GM23338 (cell line): ENCODE data around the gene CPLX4.

Experiments used
- CREB1 ChIP-seq: fragments of 250-450 bp; sonication (Bioruptor Pico); IDR thresholded peaks from 2 replicates; pipeline ENCODE4 v1.5.0; 2020; ENCODE audit warnings: low read depth, mild to moderate bottlenecking, moderate library complexity
- EZH2 ChIP-seq: fragments of 200-600 bp; sonication (generic); IDR thresholded peaks from one replicate; pipeline ENCODE4 v1.8.0; 2017; ENCODE audit warnings: antibody characterized with exemption, mild to moderate bottlenecking, low read depth; ENCODE audit not compliant: unreplicated experiment
- EZH2phosphoT487 ChIP-seq: fragments of 200-600 bp; sonication (generic); IDR thresholded peaks from one replicate; pipeline ENCODE4 v1.8.1; 2018; ENCODE audit warnings: antibody characterized with exemption; ENCODE audit not compliant: unreplicated experiment
- JUNB ChIP-seq: IDR thresholded peaks from one replicate; pipeline ENCODE4 v1.6.1; 2016; ENCODE audit warnings: antibody characterized with exemption; ENCODE audit not compliant: unreplicated experiment
- NANOG ChIP-seq: IDR thresholded peaks from 2 replicates; pipeline ENCODE4 v1.6.1; 2016; ENCODE audit warnings: antibody characterized with exemption, borderline replicate concordance
- POLR2AphosphoS5 ChIP-seq: IDR thresholded peaks from 2 replicates; pipeline ENCODE4 v1.6.1; 2016; ENCODE audit warnings: antibody characterized with exemption, low read depth
- STAT1 ChIP-seq: IDR thresholded peaks from one replicate; pipeline ENCODE4 v1.6.1; 2016; ENCODE audit warnings: antibody characterized with exemption; ENCODE audit not compliant: unreplicated experiment
- ZNF114 ChIP-seq: fragments of 250-450 bp; sonication (Bioruptor Pico); IDR thresholded peaks from 2 replicates; pipeline ENCODE4 v1.5.0; 2020; ENCODE audit warnings: mild to moderate bottlenecking, moderate library complexity
- ZNF331 ChIP-seq: fragments of 250-450 bp; sonication (Bioruptor Pico); IDR thresholded peaks from 2 replicates; pipeline ENCODE4 v1.5.0; 2020; ENCODE audit warnings: low read depth, mild to moderate bottlenecking, moderate library complexity
- TF ChIP-seq, protein P1 (sequence below), 2 experiments: fragments of 200-600 bp in 1 of 2; sonication (generic) in 1 of 2; conservative IDR thresholded peaks; 2 replicates each; pipeline versions ENCODE4 v1.5.1 to v1.6.1; 2016 to 2017; ENCODE audit warnings: antibody characterized with exemption in 2 of 2, low read depth in 2 of 2, mild to moderate bottlenecking in 2 of 2, moderate library complexity in 1 of 2
- TF ChIP-seq, protein P2 (sequence below): IDR thresholded peaks from one replicate; pipeline ENCODE4 v1.6.1; 2018; ENCODE audit warnings: antibody characterized with exemption; ENCODE audit not compliant: unreplicated experiment
- TF ChIP-seq, protein P3 (sequence below): IDR thresholded peaks from 2 replicates; pipeline ENCODE4 v1.6.1; 2016; ENCODE audit warnings: antibody characterized with exemption
- TF ChIP-seq, protein P4 (sequence below): fragments of 250-450 bp; sonication (Bioruptor Pico); IDR thresholded peaks from 2 replicates; pipeline ENCODE4 v1.5.0; 2020; ENCODE audit warnings: mild to moderate bottlenecking, moderate library complexity

DNA sequence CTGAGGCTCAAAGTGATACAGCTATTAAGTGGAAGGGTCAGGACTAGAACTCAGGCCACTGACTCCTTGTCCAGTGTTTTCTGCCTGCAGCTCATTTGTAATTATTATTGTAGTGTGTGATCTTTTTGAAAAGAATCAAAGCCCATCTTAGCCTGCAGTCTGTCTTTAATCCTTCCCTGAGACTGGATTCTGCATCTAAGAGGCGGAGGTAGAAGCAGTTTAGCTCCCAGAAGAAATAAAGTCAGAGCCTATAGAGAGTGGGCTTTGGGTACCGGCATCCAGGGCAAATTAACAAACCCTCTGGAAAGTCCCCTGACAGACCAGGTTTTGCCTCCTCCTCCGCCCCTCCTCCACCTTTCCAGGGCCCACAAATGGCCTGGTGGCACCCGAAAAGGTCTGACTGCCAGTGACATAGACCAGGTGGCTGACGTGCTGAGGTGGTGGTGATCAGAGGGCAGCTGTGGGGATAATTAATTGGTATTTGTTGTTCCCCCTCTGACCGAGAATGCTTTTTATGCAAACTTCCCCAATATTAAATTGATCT, 43.0 kb downstream of the CPLX4 start:
- no peak for TF ChIP-seq POLR2AphosphoS5
- TF ChIP-seq, protein P1, sequence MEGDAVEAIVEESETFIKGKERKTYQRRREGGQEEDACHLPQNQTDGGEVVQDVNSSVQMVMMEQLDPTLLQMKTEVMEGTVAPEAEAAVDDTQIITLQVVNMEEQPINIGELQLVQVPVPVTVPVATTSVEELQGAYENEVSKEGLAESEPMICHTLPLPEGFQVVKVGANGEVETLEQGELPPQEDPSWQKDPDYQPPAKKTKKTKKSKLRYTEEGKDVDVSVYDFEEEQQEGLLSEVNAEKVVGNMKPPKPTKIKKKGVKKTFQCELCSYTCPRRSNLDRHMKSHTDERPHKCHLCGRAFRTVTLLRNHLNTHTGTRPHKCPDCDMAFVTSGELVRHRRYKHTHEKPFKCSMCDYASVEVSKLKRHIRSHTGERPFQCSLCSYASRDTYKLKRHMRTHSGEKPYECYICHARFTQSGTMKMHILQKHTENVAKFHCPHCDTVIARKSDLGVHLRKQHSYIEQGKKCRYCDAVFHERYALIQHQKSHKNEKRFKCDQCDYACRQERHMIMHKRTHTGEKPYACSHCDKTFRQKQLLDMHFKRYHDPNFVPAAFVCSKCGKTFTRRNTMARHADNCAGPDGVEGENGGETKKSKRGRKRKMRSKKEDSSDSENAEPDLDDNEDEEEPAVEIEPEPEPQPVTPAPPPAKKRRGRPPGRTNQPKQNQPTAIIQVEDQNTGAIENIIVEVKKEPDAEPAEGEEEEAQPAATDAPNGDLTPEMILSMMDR (conservative IDR thresholded peaks at IDR 0.05; ENCODE audit: low read depth in 2 of 2), result no peak
- TF ChIP-seq EZH2, result no peak
- no peak for TF ChIP-seq NANOG
- no peak for TF ChIP-seq CREB1
- TF ChIP-seq, protein P2, sequence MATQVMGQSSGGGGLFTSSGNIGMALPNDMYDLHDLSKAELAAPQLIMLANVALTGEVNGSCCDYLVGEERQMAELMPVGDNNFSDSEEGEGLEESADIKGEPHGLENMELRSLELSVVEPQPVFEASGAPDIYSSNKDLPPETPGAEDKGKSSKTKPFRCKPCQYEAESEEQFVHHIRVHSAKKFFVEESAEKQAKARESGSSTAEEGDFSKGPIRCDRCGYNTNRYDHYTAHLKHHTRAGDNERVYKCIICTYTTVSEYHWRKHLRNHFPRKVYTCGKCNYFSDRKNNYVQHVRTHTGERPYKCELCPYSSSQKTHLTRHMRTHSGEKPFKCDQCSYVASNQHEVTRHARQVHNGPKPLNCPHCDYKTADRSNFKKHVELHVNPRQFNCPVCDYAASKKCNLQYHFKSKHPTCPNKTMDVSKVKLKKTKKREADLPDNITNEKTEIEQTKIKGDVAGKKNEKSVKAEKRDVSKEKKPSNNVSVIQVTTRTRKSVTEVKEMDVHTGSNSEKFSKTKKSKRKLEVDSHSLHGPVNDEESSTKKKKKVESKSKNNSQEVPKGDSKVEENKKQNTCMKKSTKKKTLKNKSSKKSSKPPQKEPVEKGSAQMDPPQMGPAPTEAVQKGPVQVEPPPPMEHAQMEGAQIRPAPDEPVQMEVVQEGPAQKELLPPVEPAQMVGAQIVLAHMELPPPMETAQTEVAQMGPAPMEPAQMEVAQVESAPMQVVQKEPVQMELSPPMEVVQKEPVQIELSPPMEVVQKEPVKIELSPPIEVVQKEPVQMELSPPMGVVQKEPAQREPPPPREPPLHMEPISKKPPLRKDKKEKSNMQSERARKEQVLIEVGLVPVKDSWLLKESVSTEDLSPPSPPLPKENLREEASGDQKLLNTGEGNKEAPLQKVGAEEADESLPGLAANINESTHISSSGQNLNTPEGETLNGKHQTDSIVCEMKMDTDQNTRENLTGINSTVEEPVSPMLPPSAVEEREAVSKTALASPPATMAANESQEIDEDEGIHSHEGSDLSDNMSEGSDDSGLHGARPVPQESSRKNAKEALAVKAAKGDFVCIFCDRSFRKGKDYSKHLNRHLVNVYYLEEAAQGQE, result no peak
- TF ChIP-seq, protein P3, sequence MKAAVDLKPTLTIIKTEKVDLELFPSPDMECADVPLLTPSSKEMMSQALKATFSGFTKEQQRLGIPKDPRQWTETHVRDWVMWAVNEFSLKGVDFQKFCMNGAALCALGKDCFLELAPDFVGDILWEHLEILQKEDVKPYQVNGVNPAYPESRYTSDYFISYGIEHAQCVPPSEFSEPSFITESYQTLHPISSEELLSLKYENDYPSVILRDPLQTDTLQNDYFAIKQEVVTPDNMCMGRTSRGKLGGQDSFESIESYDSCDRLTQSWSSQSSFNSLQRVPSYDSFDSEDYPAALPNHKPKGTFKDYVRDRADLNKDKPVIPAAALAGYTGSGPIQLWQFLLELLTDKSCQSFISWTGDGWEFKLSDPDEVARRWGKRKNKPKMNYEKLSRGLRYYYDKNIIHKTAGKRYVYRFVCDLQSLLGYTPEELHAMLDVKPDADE, result no peak
- no peak for TF ChIP-seq EZH2phosphoT487
- TF ChIP-seq JUNB, result no peak
- no peak for TF ChIP-seq ZNF331 (CRISPR knock-in tag)
- TF ChIP-seq, protein P4, sequence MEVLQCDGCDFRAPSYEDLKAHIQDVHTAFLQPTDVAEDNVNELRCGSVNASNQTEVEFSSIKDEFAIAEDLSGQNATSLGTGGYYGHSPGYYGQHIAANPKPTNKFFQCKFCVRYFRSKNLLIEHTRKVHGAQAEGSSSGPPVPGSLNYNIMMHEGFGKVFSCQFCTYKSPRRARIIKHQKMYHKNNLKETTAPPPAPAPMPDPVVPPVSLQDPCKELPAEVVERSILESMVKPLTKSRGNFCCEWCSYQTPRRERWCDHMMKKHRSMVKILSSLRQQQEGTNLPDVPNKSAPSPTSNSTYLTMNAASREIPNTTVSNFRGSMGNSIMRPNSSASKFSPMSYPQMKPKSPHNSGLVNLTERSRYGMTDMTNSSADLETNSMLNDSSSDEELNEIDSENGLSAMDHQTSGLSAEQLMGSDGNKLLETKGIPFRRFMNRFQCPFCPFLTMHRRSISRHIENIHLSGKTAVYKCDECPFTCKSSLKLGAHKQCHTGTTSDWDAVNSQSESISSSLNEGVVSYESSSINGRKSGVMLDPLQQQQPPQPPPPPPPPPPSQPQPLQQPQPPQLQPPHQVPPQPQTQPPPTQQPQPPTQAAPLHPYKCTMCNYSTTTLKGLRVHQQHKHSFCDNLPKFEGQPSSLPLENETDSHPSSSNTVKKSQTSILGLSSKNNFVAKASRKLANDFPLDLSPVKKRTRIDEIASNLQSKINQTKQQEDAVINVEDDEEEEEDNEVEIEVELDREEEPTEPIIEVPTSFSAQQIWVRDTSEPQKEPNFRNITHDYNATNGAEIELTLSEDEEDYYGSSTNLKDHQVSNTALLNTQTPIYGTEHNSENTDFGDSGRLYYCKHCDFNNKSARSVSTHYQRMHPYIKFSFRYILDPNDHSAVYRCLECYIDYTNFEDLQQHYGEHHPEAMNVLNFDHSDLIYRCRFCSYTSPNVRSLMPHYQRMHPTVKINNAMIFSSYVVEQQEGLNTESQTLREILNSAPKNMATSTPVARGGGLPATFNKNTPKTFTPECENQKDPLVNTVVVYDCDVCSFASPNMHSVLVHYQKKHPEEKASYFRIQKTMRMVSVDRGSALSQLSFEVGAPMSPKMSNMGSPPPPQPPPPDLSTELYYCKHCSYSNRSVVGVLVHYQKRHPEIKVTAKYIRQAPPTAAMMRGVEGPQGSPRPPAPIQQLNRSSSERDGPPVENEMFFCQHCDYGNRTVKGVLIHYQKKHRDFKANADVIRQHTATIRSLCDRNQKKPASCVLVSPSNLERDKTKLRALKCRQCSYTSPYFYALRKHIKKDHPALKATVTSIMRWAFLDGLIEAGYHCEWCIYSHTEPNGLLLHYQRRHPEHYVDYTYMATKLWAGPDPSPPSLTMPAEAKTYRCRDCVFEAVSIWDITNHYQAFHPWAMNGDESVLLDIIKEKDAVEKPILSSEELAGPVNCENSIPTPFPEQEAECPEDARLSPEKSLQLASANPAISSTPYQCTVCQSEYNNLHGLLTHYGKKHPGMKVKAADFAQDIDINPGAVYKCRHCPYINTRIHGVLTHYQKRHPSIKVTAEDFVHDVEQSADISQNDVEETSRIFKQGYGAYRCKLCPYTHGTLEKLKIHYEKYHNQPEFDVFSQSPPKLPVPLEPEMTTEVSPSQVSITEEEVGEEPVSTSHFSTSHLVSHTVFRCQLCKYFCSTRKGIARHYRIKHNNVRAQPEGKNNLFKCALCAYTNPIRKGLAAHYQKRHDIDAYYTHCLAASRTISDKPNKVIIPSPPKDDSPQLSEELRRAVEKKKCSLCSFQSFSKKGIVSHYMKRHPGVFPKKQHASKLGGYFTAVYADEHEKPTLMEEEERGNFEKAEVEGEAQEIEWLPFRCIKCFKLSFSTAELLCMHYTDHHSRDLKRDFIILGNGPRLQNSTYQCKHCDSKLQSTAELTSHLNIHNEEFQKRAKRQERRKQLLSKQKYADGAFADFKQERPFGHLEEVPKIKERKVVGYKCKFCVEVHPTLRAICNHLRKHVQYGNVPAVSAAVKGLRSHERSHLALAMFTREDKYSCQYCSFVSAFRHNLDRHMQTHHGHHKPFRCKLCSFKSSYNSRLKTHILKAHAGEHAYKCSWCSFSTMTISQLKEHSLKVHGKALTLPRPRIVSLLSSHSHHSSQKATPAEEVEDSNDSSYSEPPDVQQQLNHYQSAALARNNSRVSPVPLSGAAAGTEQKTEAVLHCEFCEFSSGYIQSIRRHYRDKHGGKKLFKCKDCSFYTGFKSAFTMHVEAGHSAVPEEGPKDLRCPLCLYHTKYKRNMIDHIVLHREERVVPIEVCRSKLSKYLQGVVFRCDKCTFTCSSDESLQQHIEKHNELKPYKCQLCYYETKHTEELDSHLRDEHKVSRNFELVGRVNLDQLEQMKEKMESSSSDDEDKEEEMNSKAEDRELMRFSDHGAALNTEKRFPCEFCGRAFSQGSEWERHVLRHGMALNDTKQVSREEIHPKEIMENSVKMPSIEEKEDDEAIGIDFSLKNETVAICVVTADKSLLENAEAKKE (CRISPR knock-in tag), result no peak
- TF ChIP-seq STAT1, result no peak
- no peak for TF ChIP-seq ZNF114 (CRISPR knock-in tag)
